Stomach (tissue), 9 donors: ENCODE results near the gene FAM168A. TPM values are rescaled to one million over a fixed set of nuclear protein-coding genes. Genes with fewer than 3 reads are reported as not detected.

ENCODE experiments used
- DNase-seq, 2 donors: peaks; one replicate each; pipeline versions ENCODE4 v3.0.0 to v3.0.0-alpha.2; 2013 to 2019
- H3K27ac ChIP-seq, 5 donors: fragments of 200-600 bp in 4 of 5; sonication (generic) in 4 of 5; one replicate each; pipeline ENCODE4 v1.5.1; 2013 to 2019; ENCODE audit warnings: mild to moderate bottlenecking in 1 of 5, moderate library complexity in 1 of 5
- H3K27me3 ChIP-seq, 3 donors: fragments of 200-600 bp; sonication (generic); one replicate each; pipeline ENCODE4 v1.5.1; 2017 to 2019; ENCODE audit warnings: mixed run types in 1 of 3
- H3K36me3 ChIP-seq, 4 donors: fragments of 200-600 bp; sonication (generic); 1 replicate in 3 of 4; 2 replicates in 1 of 4; pipeline ENCODE4 v1.5.1; 2016 to 2019
- H3K4me1 ChIP-seq, 4 donors: fragments of 200-600 bp; sonication (generic); one replicate each; pipeline ENCODE4 v1.5.1; 2016 to 2019
- H3K4me3 ChIP-seq, 4 donors: fragments of 200-600 bp; sonication (generic) in 3 of 4; one replicate each; pipeline ENCODE4 v1.5.1; 2016 to 2019; ENCODE audit warnings: mild to moderate bottlenecking in 1 of 4
- H3K9me3 ChIP-seq, 4 donors: fragments of 200-600 bp; sonication (generic); one replicate each; pipeline ENCODE4 v1.5.1; 2016 to 2019
- EP300 ChIP-seq: sonication (generic); formaldehyde crosslinking; IDR thresholded peaks from one replicate; pipeline ENCODE4 v1.6.1; 2017; ENCODE audit warnings: antibody characterized with exemption
- POLR2A ChIP-seq, 4 donors: fragments of 450-650 bp; IDR thresholded peaks; one replicate each; pipeline ENCODE4 v1.6.1; 2016; ENCODE audit warnings: antibody characterized with exemption in 4 of 4, control low read depth in 2 of 4, mild to moderate bottlenecking in 1 of 4, moderate library complexity in 1 of 4
- POLR2AphosphoS5 ChIP-seq, 3 donors: sonication (generic); formaldehyde crosslinking; IDR thresholded peaks; one replicate each; pipeline ENCODE4 v1.6.1; 2016; ENCODE audit warnings: antibody characterized with exemption in 3 of 3
- WGBS, 5 donors: extraction: QIAGEN DNeasy Blood & Tissue Kit in 3 of 5; methylation state at CpG; one replicate each; pipeline versions ENCODE4 v1.1.5 to v1.1.7; 2013 to 2018; 5-methylcytosine and 5-hydroxymethylcytosine counted together
- intact Hi-C: fragments of 100-400 bp; cut with DNase I; formaldehyde crosslinking; loops from one replicate; pipeline ENCODE4 v1.15.1; 2023; ENCODE audit warnings: low total_unique reads
- polyA plus RNA-seq, 3 donors: library from polyadenylated mRNA; stranded (reverse); fragments of 200-250 nt; gene quantifications; one replicate each; pipeline ENCODE4 v1.2.3, GENCODE V29; 2013
- total RNA-seq, 5 donors: library from RNA; depleted of rRNA; stranded (reverse); fragments of >200 nt; gene quantifications; one replicate each; pipeline versions ENCODE4 v1.1.0 to v1.2.3, GENCODE V29; 2014 to 2016
- TF ChIP-seq, protein P1 (sequence below), 7 experiments: fragments of 450-650 bp in 4 of 7; fragments of 200-600 bp in 3 of 7; sonication (generic) in 3 of 7; IDR thresholded peaks; one replicate each; pipeline ENCODE4 v1.5.1; 2016 to 2019; ENCODE audit warnings: antibody characterized with exemption in 7 of 7, control low read depth in 2 of 7, mild to moderate bottlenecking in 1 of 7
- donor health status: healthy with polysubstance abuse.
- donor health status: Bipolar disorder and iron deficiency.
- donor health status: healthy.

FAM168A gene
- total and polyA plus RNA-seq, 8 donors = 4.3 to 25.4 (median 6.3) TPM

DNA sequence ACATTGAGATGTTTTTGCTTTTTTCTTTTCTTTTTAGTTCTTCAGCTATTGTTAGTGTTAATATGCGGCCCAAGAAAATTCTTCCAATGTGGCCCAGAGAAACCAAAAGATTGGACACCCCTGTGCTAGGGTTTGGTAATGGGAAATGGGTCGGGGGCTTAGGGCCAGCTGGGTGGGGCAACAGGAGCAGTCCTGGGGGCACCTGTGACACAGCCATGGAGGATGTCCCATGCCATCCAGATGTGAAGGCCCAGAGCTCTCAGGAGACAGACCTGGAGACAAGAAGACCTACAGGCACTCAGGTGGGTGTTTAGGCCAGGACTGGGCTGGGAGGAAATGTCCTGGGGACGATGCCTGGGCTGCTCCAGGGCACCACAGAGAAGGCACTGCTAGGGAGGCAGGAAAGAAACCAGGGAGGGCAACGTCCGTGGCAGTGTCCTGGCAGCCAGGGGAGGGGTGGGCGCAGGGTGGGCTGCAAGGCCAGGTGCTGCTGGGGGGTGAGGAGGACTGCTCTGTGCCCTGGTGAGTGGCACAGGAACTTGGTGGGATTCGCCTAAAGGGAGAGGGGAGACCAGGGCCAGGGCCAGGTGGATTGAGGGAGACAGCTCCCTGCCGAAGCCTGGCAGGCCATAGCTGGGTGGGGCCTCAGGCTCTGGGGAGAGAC, 200.3 kb downstream of the FAM168A start:
- Histone ChIP-seq H3K4me3 (no peak overlapping the region), H3K9me3 (no peaks in the 10 kb centered on the region), H3K4me1 (peaks cover 0 to 9% (median 0%) of the 10 kb centered on the region in 4 donors), H3K27ac (no peak overlapping the region), H3K36me3 (peaks cover 0 to 48% (median 7%) of the 10 kb centered on the region in 4 donors), H3K27me3 (no peaks in the 10 kb centered on the region)
- no peak for TF ChIP-seq POLR2A (IDR thresholded peaks at IDR 0.05)
- no peak for TF ChIP-seq EP300
- TF ChIP-seq, protein P1, sequence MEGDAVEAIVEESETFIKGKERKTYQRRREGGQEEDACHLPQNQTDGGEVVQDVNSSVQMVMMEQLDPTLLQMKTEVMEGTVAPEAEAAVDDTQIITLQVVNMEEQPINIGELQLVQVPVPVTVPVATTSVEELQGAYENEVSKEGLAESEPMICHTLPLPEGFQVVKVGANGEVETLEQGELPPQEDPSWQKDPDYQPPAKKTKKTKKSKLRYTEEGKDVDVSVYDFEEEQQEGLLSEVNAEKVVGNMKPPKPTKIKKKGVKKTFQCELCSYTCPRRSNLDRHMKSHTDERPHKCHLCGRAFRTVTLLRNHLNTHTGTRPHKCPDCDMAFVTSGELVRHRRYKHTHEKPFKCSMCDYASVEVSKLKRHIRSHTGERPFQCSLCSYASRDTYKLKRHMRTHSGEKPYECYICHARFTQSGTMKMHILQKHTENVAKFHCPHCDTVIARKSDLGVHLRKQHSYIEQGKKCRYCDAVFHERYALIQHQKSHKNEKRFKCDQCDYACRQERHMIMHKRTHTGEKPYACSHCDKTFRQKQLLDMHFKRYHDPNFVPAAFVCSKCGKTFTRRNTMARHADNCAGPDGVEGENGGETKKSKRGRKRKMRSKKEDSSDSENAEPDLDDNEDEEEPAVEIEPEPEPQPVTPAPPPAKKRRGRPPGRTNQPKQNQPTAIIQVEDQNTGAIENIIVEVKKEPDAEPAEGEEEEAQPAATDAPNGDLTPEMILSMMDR (IDR thresholded peaks at IDR 0.05) = no peak
- no peak for TF ChIP-seq POLR2AphosphoS5 (IDR thresholded peaks at IDR 0.05)
- DNase-seq = no peak
- 81 to 91% (median 86%) methylated on average over 8 of the region's 8 CpGs for WGBS, 5 donors
- intact Hi-C loops = loop anchor here (10.0 kb wide), 1 partner anchor 103 kb away; no protein-coding TSS in a partner anchor

DNA sequence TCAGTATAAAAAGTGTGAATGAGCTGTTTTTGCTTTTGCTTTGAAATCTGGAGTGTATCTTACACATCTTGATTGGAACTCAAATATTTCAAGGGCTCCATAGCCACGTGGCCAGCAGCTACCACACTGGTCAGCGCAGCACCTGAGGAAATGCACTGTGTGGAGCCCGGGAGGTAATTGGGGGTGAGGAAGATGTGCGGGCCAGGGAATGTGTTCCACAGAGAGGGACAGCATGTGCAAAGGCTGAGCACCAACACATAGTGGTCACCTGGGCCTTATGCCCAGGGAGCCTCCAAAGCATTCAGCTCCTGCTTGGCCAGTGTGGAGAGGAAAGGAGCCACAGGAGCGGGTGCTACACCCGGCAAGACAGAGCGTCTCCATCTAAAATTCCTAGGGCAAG, 200.9 kb downstream of the FAM168A start:
- no peak overlapping the region for H3K4me3 ChIP-seq
- TF ChIP-seq POLR2AphosphoS5 (IDR thresholded peaks at IDR 0.05) (no peak), POLR2A (IDR thresholded peaks at IDR 0.05) (no peak), EP300 (no peak)
- TF ChIP-seq, protein P1 (IDR thresholded peaks at IDR 0.05) = no peak
- no peaks in the 10 kb centered on the region for H3K27me3 ChIP-seq
- 70 to 91% (median 77%) methylated on average over 7 of the region's 7 CpGs for WGBS, 5 donors
- DNase-seq = no peak
- intact Hi-C loops = loop anchor here (10.0 kb wide), 1 partner anchor 102 kb away; no protein-coding TSS in a partner anchor
- peaks cover 0 to 54% (median 3%) of the 10 kb centered on the region in 4 donors for H3K36me3 ChIP-seq
- H3K27ac ChIP-seq = no peak overlapping the region
- H3K4me1 ChIP-seq = peaks cover 0 to 11% (median 0%) of the 10 kb centered on the region in 4 donors
- H3K9me3 ChIP-seq = no peaks in the 10 kb centered on the region

DNA sequence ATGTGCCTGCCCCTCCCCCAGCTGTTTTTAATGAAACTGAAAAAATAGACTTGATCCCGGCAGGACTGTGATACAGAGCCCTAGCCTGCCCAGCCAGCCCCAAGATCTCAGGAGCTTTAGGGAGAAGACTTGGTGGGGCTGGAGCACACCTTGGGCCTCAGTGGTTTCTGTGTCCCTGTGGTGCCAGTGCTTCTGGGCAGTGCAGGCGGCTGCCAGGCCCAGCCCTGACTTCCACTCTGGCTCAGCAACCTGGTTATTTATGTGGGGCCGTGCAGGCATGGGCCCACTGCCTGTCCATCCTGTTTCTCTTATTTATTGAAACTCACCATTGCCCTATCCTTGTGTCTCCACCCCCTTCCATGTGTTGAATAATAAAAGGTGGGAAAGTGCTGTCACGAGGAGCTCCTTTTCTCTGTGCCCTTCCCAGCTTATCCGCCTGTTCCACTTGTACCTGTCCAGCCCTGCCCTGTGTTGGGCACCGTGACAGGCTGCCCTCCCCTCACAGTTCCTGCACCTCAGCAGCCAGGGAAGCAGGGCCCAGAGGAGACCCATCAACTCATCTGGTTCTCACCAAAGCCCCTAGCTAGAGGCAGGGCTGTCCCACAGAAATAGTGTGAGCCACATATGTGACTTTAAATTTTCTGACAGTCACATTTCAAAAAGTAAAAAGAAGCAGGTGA, 201.5 kb downstream of the FAM168A start:
- H3K27ac ChIP-seq = no peak overlapping the region
- H3K27me3 ChIP-seq = no peaks in the 10 kb centered on the region
- H3K4me1 ChIP-seq = peaks cover 0 to 11% (median 0%) of the 10 kb centered on the region in 4 donors
- intact Hi-C loops = loop anchor here (10.0 kb wide), 1 partner anchor 102 kb away; no protein-coding TSS in a partner anchor
- no peak for TF ChIP-seq POLR2AphosphoS5 (IDR thresholded peaks at IDR 0.05)
- no peak for TF ChIP-seq EP300
- TF ChIP-seq, protein P1 (IDR thresholded peaks at IDR 0.05) = no peak
- TF ChIP-seq POLR2A (IDR thresholded peaks at IDR 0.05) = no peak
- 55 to 71% (median 67%) methylated on average over 6 of the region's 6 CpGs for WGBS, 5 donors
- H3K4me3 ChIP-seq = no peak overlapping the region
- no peaks in the 10 kb centered on the region for H3K9me3 ChIP-seq
- no peak for DNase-seq
- peaks cover 0 to 53% (median 3%) of the 10 kb centered on the region in 4 donors for H3K36me3 ChIP-seq

DNA sequence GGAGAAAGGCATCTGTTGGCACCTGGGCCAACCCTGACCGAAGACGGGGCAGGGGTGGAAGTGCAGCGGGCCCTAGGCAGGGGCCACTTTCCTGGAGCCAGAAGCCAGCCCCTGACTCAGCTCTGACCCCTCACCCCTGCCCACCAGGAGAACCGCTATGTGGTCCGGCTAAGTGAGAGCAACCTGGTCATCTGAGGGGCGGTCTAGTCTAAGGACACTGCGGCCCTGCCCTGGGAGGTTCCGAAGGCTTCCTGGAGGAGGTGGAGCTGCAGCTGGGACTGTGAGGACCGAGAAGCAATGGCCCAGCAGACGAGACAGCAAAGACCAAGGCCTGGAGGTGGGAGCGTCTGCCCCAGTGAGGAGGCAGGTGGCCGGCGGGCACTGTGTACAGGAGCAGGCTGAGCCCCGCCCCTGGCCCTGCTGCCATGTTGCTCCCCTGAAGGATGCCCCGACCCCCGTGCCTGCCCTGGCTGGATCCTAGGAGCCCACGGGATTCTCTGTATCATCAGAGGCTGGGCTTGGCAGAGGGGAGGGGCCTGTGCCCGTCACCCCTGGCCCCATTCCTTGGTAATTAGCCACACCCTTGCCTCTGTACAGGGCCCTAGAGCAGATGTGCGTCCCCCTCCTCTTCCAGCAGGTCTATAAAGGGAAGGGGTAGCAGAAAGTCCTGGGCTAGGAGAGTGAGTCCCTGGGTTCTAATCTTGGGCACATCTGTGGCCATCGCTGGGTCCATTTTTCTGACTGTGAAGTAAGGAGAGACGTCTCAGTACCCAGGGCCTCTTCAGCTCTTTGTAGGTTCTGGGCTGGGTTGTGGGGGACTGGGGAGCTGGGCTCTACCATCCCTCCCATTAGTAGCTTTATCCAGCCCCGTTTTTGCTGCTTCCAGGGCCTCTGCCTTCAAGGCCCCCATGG, 202.4 kb downstream of the FAM168A start:
- peaks cover 0 to 11% (median 0%) of the 10 kb centered on the region in 4 donors for H3K4me1 ChIP-seq
- H3K27me3 ChIP-seq = no peaks in the 10 kb centered on the region
- intact Hi-C loops = loop anchor here (10.0 kb wide), 1 partner anchor 101 kb away; no protein-coding TSS in a partner anchor
- no peak overlapping the region for H3K4me3 ChIP-seq
- 73 to 84% (median 78%) methylated on average over 19 to 22 of the region's 22 CpGs for WGBS, 5 donors
- H3K36me3 ChIP-seq = peaks cover 0 to 52% (median 3%) of the 10 kb centered on the region in 4 donors
- H3K27ac ChIP-seq = no peak overlapping the region
- TF ChIP-seq POLR2A (IDR thresholded peaks at IDR 0.05) (no peak), POLR2AphosphoS5 (IDR thresholded peaks at IDR 0.05) (no peak), EP300 (no peak)
- TF ChIP-seq, protein P1 (IDR thresholded peaks at IDR 0.05) = no peak
- no peaks in the 10 kb centered on the region for H3K9me3 ChIP-seq
- DNase-seq = no peak
